SH-SY5Y (cell line): ENCODE results near the gene SND1.

Source experiments
- GATA2 ChIP-seq: IDR thresholded peaks from 2 replicates; pipeline ENCODE4 v1.6.1; 2011; ENCODE audit warnings: mild to moderate bottlenecking, low read depth, low read length
- GATA3 ChIP-seq: IDR thresholded peaks from 2 replicates; pipeline ENCODE4 v1.6.1; 2011; ENCODE audit warnings: low read depth, mild to moderate bottlenecking, low read length, moderate library complexity

- no peak for TF ChIP-seq GATA2
- TF ChIP-seq GATA3, result no peak
Observed at GRCh38 chr7:127819975-127820731, 168.2 kb downstream of the SND1 start.
